HK-2 (cell line): ENCODE measurements around the gene PRICKLE1.

Source experiments
- DNase-seq: peaks from one replicate; pipeline ENCODE4 v3.0.0-alpha.2; 2018; ENCODE audit not compliant: unreplicated experiment

The PRICKLE1 gene

GRCh38 chr12:42589465-42590329 is at the start of gene PRICKLE1:
Gene PRICKLE1, minus strand, starts transcription at chr12:42589746. Its CDS starts 117,230 bp downstream, at chr12:42472516.
- peak; percentile 53 for DNase-seq

- DNase-seq = no peak
These were observed 49.2 kb upstream of the PRICKLE1 start for GRCh38 chr12:42638697-42639096.

- DNase-seq = no peak
These were observed 48.5 kb upstream of the PRICKLE1 start for GRCh38 chr12:42638011-42638410.

GRCh38 chr12:42636993-42637392 is 47.4 kb upstream of the PRICKLE1 start:
- DNase-seq = no peak

- no peak for DNase-seq
These were observed 44.0 kb upstream of the PRICKLE1 start for GRCh38 chr12:42633594-42633993.

- DNase-seq = no peak
These were observed 42.0 kb upstream of the PRICKLE1 start for GRCh38 chr12:42631513-42631912.

GRCh38 chr12:42630314-42630713 is 40.8 kb upstream of the PRICKLE1 start:
- DNase-seq = no peak

- no peak for DNase-seq
These were observed 37.6 kb upstream of the PRICKLE1 start for GRCh38 chr12:42627151-42627550.

GRCh38 chr12:42625611-42626010 is 36.1 kb upstream of the PRICKLE1 start:
- no peak for DNase-seq

GRCh38 chr12:42617622-42618021 is 28.1 kb upstream of the PRICKLE1 start:
- no peak for DNase-seq

- DNase-seq = no peak
These were observed 25.5 kb upstream of the PRICKLE1 start for GRCh38 chr12:42615006-42615405.

- no peak for DNase-seq
These were observed 22.7 kb upstream of the PRICKLE1 start for GRCh38 chr12:42612231-42612613.

- DNase-seq = no peak
These were observed 22.2 kb upstream of the PRICKLE1 start for GRCh38 chr12:42611571-42612230.

- no peak for DNase-seq
These were observed 20.1 kb upstream of the PRICKLE1 start for GRCh38 chr12:42609605-42610004.

- no peak for DNase-seq
These were observed 18.8 kb upstream of the PRICKLE1 start for GRCh38 chr12:42608196-42608825.

GRCh38 chr12:42607584-42608058 is 18.1 kb upstream of the PRICKLE1 start:
- no peak for DNase-seq

GRCh38 chr12:42606471-42606870 is 16.9 kb upstream of the PRICKLE1 start:
- no peak for DNase-seq

- no peak for DNase-seq
These were observed 16.1 kb upstream of the PRICKLE1 start for GRCh38 chr12:42605685-42606084.

GRCh38 chr12:42603246-42603990 is 13.9 kb upstream of the PRICKLE1 start:
- no peak for DNase-seq

- DNase-seq = no peak
These were observed 4.3 kb upstream of the PRICKLE1 start for GRCh38 chr12:42593874-42594273.

GRCh38 chr12:42590330-42590934 is 886 bp upstream of the PRICKLE1 start:
- peak; percentile 25 for DNase-seq
